H1 (cell line): Measurements from ENCODE around the gene RUNX1. TPM values are rescaled to one million over a fixed set of nuclear protein-coding genes. Genes with fewer than 3 reads are reported as not detected.

Source experiments
- CTCF ChIA-PET: fragments of 300-600 bp; sonication (Branson Sonifier 250); formaldehyde crosslinking; loops from one replicate; lab custom pipeline; 2021; ENCODE audit not compliant: partially characterized antibody; lab: Charles Lee
- POLR2A ChIA-PET: fragments of 300-600 bp; sonication (Branson Sonifier 250); formaldehyde crosslinking; loops from one replicate; lab custom pipeline; 2021; ENCODE audit warnings: inconsistent platforms; ENCODE audit not compliant: partially characterized antibody; lab: Charles Lee
- DNase-seq, 2 experiments: peaks; one replicate each; pipeline versions ENCODE4 v3.0.0 to v3.0.0-alpha.2; 2010 to 2022; ENCODE audit warnings: low spot score in 2 of 2, low read depth in 1 of 2, mixed read lengths in 1 of 2
- FAIRE-seq: peaks from 2 replicates; lab custom pipeline; 2011; peaks lifted over from hg19 to GRCh38; lab: Jason Lieb, UNC
- H2AFZ ChIP-seq: 2 replicates; pipeline ENCODE4 v1.8.1; 2012; ENCODE audit warnings: low read length, inconsistent platforms
- H2AK5ac ChIP-seq: 2 replicates; pipeline ENCODE4 v1.6.1; 2013; ENCODE audit warnings: low read depth, low read length
- H2BK120ac ChIP-seq: replicated peaks from 2 replicates; pipeline ENCODE3; 2013; ENCODE audit warnings: low read depth, low read length, inconsistent platforms
- H2BK12ac ChIP-seq: 2 replicates; pipeline ENCODE4 v1.6.1; 2013; ENCODE audit warnings: low read depth, low read length
- H2BK15ac ChIP-seq: 2 replicates; pipeline ENCODE4 v1.6.1; 2013; ENCODE audit warnings: low read length
- H2BK20ac ChIP-seq: 2 replicates; pipeline ENCODE4 v1.6.1; 2013; ENCODE audit warnings: low read length
- H2BK5ac ChIP-seq: 2 replicates; pipeline ENCODE4 v1.6.1; 2013; ENCODE audit warnings: low read depth, low read length
- H3K14ac ChIP-seq: 2 replicates; pipeline ENCODE4 v1.6.1; 2013; ENCODE audit warnings: inconsistent platforms; ENCODE audit not compliant: insufficient read length
- H3K18ac ChIP-seq: 2 replicates; pipeline ENCODE4 v1.6.1; 2013; ENCODE audit warnings: low read length; ENCODE audit errors: extremely low read depth
- H3K23ac ChIP-seq: 2 replicates; pipeline ENCODE4 v1.6.1; 2013; ENCODE audit warnings: inconsistent platforms; ENCODE audit not compliant: insufficient read length
- H3K23me2 ChIP-seq: 2 replicates; pipeline ENCODE4 v1.6.1; 2013; ENCODE audit warnings: low read depth, low read length
- H3K27ac ChIP-seq: 2 replicates; pipeline ENCODE4 v1.6.1; 2011; ENCODE audit warnings: low read depth, low read length, inconsistent platforms
- H3K27me3 ChIP-seq, 4 experiments: replicated peaks in 1 of 4; 1 replicate in 1 of 4; 2 replicates in 3 of 4; pipeline versions ENCODE4 v1.6.1 to v1.8.1; 2011 to 2013; ENCODE audit warnings: low read length in 3 of 4, mild to moderate bottlenecking in 3 of 4, inconsistent platforms in 2 of 4, mixed read lengths in 2 of 4, moderate library complexity in 1 of 4; ENCODE audit not compliant: control insufficient read depth in 3 of 4, insufficient read depth in 3 of 4; ENCODE audit errors: extremely low read depth in 1 of 4
- H3K36me3 ChIP-seq, 4 experiments: 2 replicates each; pipeline versions ENCODE4 v1.6.1 to v1.8.1; 2011 to 2013; ENCODE audit warnings: mild to moderate bottlenecking in 4 of 4, low read length in 3 of 4, moderate library complexity in 2 of 4, control low read depth in 1 of 4, inconsistent platforms in 1 of 4; ENCODE audit not compliant: insufficient read depth in 4 of 4, control insufficient read depth in 2 of 4
- H3K4ac ChIP-seq: replicated peaks from 2 replicates; pipeline ENCODE3; 2013; ENCODE audit warnings: low read length, low read depth, mixed read lengths, inconsistent platforms; ENCODE audit not compliant: insufficient read length
- H3K4me1 ChIP-seq, 4 experiments: replicated peaks in 1 of 4; 1 replicate in 1 of 4; 2 replicates in 3 of 4; pipeline versions ENCODE4 v1.6.1 to v1.8.1; 2011 to 2013; ENCODE audit warnings: low read length in 3 of 4, inconsistent platforms in 2 of 4, mixed read lengths in 1 of 4; ENCODE audit not compliant: insufficient read depth in 4 of 4, control insufficient read depth in 3 of 4
- H3K4me2 ChIP-seq, 2 experiments: 2 replicates each; pipeline versions ENCODE4 v1.6.1 to v1.8.1; 2011 to 2013; ENCODE audit warnings: low read depth in 2 of 2, low read length in 2 of 2, control low read depth in 1 of 2, inconsistent platforms in 1 of 2, mild to moderate bottlenecking in 1 of 2; ENCODE audit not compliant: insufficient read depth in 1 of 2
- H3K4me3 ChIP-seq, 4 experiments: fragments of 200-600, 300-600 bp in 1 of 4; sonication (generic), shearing (Covaris generic), sonication (Bioruptor Twin) in 1 of 4; 2 replicates each; pipeline versions ENCODE4 v1.5.1 to v1.8.1; 2011 to 2016; ENCODE audit warnings: low read length in 4 of 4, low read depth in 3 of 4, control low read depth in 2 of 4, inconsistent platforms in 2 of 4, mild to moderate bottlenecking in 2 of 4, mixed read lengths in 1 of 4, moderate library complexity in 1 of 4; ENCODE audit not compliant: insufficient read depth in 2 of 4; ENCODE audit errors: extremely low read depth in 1 of 4
- H3K56ac ChIP-seq: replicated peaks from 2 replicates; pipeline ENCODE3; 2013; ENCODE audit warnings: low read depth, mild to moderate bottlenecking, mixed read lengths, low read length, inconsistent platforms; ENCODE audit not compliant: insufficient read length
- H3K79me1 ChIP-seq: 2 replicates; pipeline ENCODE4 v1.6.1; 2013; ENCODE audit warnings: low read depth, low read length, control low read depth
- H3K79me2 ChIP-seq, 2 experiments: 2 replicates each; pipeline versions ENCODE4 v1.6.1 to v1.8.1; 2012 to 2013; ENCODE audit warnings: low read length in 2 of 2, mild to moderate bottlenecking in 2 of 2, inconsistent platforms in 1 of 2; ENCODE audit not compliant: insufficient read depth in 2 of 2, control insufficient read depth in 1 of 2
- H3K9ac ChIP-seq, 4 experiments: replicated peaks in 1 of 4; 1 replicate in 1 of 4; 2 replicates in 3 of 4; pipeline versions ENCODE4 v1.6.1 to v1.8.1; 2011 to 2013; ENCODE audit warnings: low read depth in 3 of 4, low read length in 3 of 4, control low read depth in 2 of 4, mild to moderate bottlenecking in 2 of 4, moderate library complexity in 2 of 4, inconsistent platforms in 1 of 4; ENCODE audit errors: extremely low read depth in 1 of 4
- H3K9me3 ChIP-seq, 2 experiments: 2 replicates each; pipeline versions ENCODE4 v1.6.1 to v1.8.1; 2012 to 2013; ENCODE audit warnings: mild to moderate bottlenecking in 2 of 2, moderate library complexity in 2 of 2, control low read depth in 1 of 2, inconsistent platforms in 1 of 2, low read depth in 1 of 2, low read length in 1 of 2, mixed read lengths in 1 of 2; ENCODE audit not compliant: insufficient read depth in 2 of 2
- H4K20me1 ChIP-seq, 2 experiments: replicated peaks in 1 of 2; 2 replicates each; pipeline versions ENCODE3 to v1.8.1; 2011 to 2013; ENCODE audit warnings: inconsistent platforms in 2 of 2, low read length in 2 of 2, mild to moderate bottlenecking in 1 of 2; ENCODE audit not compliant: insufficient read depth in 2 of 2, control insufficient read depth in 1 of 2
- H4K5ac ChIP-seq: 2 replicates; pipeline ENCODE4 v1.6.1; 2013; ENCODE audit warnings: low read length, low read depth, mixed read lengths, inconsistent platforms; ENCODE audit not compliant: insufficient read length
- H4K8ac ChIP-seq: 2 replicates; pipeline ENCODE4 v1.8.0; 2013; ENCODE audit warnings: mild to moderate bottlenecking, moderate library complexity, low read length, inconsistent platforms; ENCODE audit not compliant: insufficient read depth; ENCODE audit errors: extremely low read depth
- H4K91ac ChIP-seq: replicated peaks from 2 replicates; pipeline ENCODE3; 2013; ENCODE audit warnings: low read length, mixed read lengths, inconsistent platforms; ENCODE audit not compliant: insufficient read length
- CEBPB ChIP-seq: IDR thresholded peaks from 2 replicates; pipeline ENCODE4 v1.6.1; 2012; ENCODE audit warnings: low read depth, low read length
- RFX5 ChIP-seq: IDR thresholded peaks from 2 replicates; pipeline ENCODE4 v1.6.1; 2011; ENCODE audit warnings: low read depth, low read length, improper control_type of control experiment, borderline replicate concordance
- SAP30 ChIP-seq: fragments of 300-600 bp; sonication (generic); IDR thresholded peaks from 2 replicates; pipeline ENCODE4 v1.7.1; 2012; ENCODE audit warnings: low read length, moderate library complexity, mild to moderate bottlenecking, inconsistent platforms; ENCODE audit not compliant: insufficient read depth, insufficient replicate concordance
- polyA plus RNA-seq, 7 experiments: library from polyadenylated mRNA; depleted of rRNA in 3 of 7; stranded (reverse) in 5 of 7; unstranded in 2 of 7; fragments of >200 nt in 5 of 7; fragments of 200-250 nt in 2 of 7; gene quantifications; 1 replicate in 5 of 7; 2 replicates in 1 of 7; 4 replicates in 1 of 7; pipeline versions ENCODE4 v1.2.1 to v1.2.3, GENCODE V29; 2011 to 2013; ENCODE audit warnings: missing spikeins in 2 of 7, mixed read lengths in 2 of 7
- total RNA-seq: library from RNA; stranded (reverse); fragmentation: NEBNext Ultra II Directional; extraction: Animal tissue kit (Norgen Biotek cat#: 25700); gene quantifications from 2 replicates; pipeline ENCODE4 v1.2.1, GENCODE V29; 2021

Gene RUNX1
- total and polyA plus RNA-seq, 2 of the 8 experiments (the other 6 are each of a cell fraction or from before 2014, with no cell fraction given), result 0.20 to 0.60 TPM

DNA sequence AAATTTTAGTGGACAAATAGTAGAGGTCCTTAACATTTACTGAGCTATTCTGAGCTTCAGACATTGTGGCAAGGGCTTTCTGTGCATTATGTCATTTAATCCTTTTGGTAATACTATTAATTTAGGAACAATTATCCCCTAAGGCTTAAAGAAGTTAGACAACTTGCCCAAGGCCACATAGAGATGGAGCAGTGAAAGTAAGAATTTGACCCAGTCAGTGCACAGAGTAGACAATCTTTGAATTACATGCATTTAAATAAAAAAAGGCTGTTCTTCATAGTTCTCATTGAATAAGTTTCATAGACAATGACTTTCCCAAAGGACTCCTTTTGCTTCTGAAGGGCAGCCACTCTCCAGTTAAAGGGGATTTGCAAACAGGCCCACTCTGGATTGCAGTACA lies 142.7 kb downstream of the RUNX1 start:
- no peak overlapping the region for H3K27ac ChIP-seq

More for the DNA sequence above, 142.7 kb downstream of the RUNX1 start:
- Histone ChIP-seq H2BK5ac (no peak overlapping the region), H3K18ac (no peak overlapping the region), H4K20me1 (no peaks in the 10 kb centered on the region), H3K23ac (no peak overlapping the region), H3K9ac (no peak overlapping the region), H2AFZ (no peak overlapping the region), H3K4me3 (no peak overlapping the region), H3K4me2 (no peak overlapping the region), H3K56ac (no peak overlapping the region), H3K27me3 (no peaks in the 10 kb centered on the region), H3K14ac (no peak overlapping the region), H3K79me2 (no peaks in the 10 kb centered on the region), H3K9me3 (no peaks in the 10 kb centered on the region), H2BK12ac (no peak overlapping the region), H3K36me3 (no peaks in the 10 kb centered on the region), H3K4ac (no peak overlapping the region), H4K8ac (no peak overlapping the region), H4K91ac (no peak overlapping the region), H3K23me2 (no peaks in the 10 kb centered on the region; the same call in 1 of the 2 replicates), H4K5ac (no peak overlapping the region), H3K79me1 (no peaks in the 10 kb centered on the region), H2AK5ac (no peak overlapping the region), H3K4me1 (no peaks in the 10 kb centered on the region; a peak in 1 of 7 replicates), H2BK20ac (no peak overlapping the region), H2BK120ac (no peak overlapping the region), H2BK15ac (no peak overlapping the region)
- POLR2A ChIA-PET, result no interaction called here
- CTCF ChIA-PET, result interaction anchor here (1.4 kb wide), 1 partner anchor 48 kb away, joined by 6 read pairs; no protein-coding TSS in a partner anchor
- FAIRE-seq (no peak), DNase-seq (no peak)
- TF ChIP-seq RFX5 (no peak), CEBPB (no peak), SAP30 (no peak)
- TF ChIP-seq, all 59 proteins: peak for 0
